ENCODE results near the gene ABCD3.
"Not testable (repeated sequence)": the region's sequence is repeated elsewhere in the genome, so short reads cannot be mapped to it uniquely, and the experiment has no call there.

- not testable (repeated sequence) for TF ChIP-seq EZH2phosphoT487 (IDR thresholded peaks at IDR 0.05; ENCODE audit: insufficient read depth, low read depth); EZH2 (IDR thresholded peaks at IDR 0.05; ENCODE audit: insufficient read depth, poor library complexity, severe bottlenecking)
Observed at GRCh38 chr1:94428927-94429528, 10.8 kb downstream of the ABCD3 start.

Measured in GM23248 (cell line).